GM12874 (cell line): ENCODE measurements around the gene JAGN1.
A peak's percentile ranks its signal among the peaks of the same experiment; 100 is the strongest.

Experiments
- CTCF ChIP-seq: IDR thresholded peaks from 2 replicates; pipeline ENCODE4 v1.5.1; 2011; ENCODE audit warnings: low read depth, mild to moderate bottlenecking, control low read depth, low read length, moderate library complexity; ENCODE audit not compliant: insufficient read depth

The JAGN1 gene

DNA sequence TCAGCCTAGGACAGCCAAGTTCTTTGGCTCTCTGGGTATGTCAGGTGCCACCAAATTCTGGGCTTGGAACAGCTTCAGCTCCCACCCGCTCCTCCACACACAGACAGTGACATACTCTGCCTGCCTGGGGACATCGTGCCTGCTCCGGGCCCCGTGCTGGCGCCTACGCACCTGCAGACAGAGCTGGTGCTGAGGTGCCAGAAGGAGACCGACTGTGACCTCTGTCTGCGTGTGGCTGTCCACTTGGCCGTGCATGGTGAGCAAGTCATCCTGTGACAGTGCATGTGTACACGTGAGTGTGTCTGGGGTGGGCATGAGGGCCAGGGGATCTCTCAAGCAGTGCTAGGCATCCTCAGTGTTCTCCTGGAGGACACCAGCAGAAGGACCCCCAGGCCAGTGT is 27.4 kb downstream of the JAGN1 start:
- TF ChIP-seq CTCF, result no peak

DNA sequence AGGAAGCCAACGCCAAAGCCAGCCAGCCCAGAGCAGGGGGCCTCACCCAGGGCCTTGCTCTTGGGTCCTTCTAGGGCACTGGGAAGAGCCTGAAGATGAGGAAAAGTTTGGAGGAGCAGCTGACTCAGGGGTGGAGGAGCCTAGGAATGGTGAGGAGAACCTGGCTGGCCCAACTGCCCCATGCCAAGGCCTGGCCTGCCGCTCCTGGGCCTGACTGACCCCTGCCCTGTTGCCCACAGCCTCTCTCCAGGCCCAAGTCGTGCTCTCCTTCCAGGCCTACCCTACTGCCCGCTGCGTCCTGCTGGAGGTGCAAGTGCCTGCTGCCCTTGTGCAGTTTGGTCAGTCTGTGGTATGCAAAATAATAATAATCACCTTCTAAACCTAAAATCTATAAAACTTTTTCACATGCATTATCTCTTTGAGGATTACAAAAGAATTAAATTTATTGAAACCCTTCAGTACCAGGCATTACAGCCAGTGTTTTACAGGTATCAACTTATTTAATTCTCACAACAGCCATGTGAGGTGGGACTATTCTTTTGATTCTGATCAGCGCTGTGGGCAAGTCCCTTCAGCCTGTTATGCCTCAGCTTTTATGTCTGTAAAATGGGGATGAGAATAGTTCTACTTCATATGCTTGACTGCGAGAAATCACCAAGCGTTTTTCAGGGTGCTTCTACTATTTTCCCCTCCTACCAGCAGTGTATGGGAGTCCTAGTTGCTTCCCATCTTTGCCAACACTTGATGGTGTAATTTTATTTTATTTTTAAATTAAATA is 28.0 kb downstream of the JAGN1 start:
- TF ChIP-seq CTCF, result no peak

- TF ChIP-seq CTCF, result no peak
Observed at GRCh38 chr3:9928158-9928557, 37.7 kb downstream of the JAGN1 start.

- TF ChIP-seq CTCF, result no peak
Observed at GRCh38 chr3:9930804-9931418, 40.5 kb downstream of the JAGN1 start.

GRCh38 chr3:9932535-9932842 is 42.1 kb downstream of the JAGN1 start:
- TF ChIP-seq CTCF, result no peak

GRCh38 chr3:9932843-9933560 is 42.6 kb downstream of the JAGN1 start:
- TF ChIP-seq CTCF, result peak; percentile 93

DNA sequence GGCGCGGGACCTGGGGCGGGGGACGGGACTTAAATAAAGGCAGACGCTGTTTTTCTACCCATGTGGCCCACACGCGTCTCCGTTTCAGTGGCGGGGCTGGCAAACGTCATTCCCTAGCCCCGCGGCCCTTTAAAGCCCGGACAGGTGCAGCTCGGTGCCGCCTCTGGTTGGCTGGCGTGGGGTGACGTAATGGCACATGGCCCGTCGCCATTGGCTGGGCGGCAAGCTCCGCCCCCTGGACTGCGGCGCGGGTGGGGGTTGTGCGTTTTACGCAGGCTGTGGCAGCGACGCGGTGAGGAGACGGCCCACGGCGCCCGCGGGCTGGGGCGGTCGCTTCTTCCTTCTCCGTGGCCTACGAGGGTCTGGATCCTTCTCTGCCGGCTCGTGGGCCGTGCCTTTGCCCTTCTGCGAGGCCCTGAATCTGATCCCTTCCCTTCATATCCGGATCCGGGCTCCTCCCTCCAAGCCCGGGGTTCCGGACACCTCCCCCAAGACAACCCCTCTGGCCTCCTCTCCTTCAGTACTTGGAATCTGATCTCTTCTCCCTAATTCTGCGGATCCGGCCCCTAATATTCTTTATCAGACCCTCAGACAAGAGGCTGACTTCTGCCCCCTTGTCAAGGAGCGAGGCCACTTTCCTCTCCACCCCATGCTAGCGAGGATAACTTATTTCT is 43.3 kb downstream of the JAGN1 start, which contains the start of gene CRELD1:
TSS of gene CRELD1 (plus strand) at position 274 of the 674 bp plus-strand sequence. CDS start 605 bp downstream, outside the sequence.
- TF ChIP-seq CTCF, result no peak
